Right hindlimb (tissue), 1 donor: ENCODE measurements around the gene AMY2B.
"Not testable (repeated sequence)": the region's sequence is repeated elsewhere in the genome, so short reads cannot be mapped to it uniquely, and the experiment has no call there.

Source experiments
- DNase-seq: peaks from one replicate; pipeline ENCODE4 v3.0.0-alpha.2; 2018

Gene AMY2B

DNA sequence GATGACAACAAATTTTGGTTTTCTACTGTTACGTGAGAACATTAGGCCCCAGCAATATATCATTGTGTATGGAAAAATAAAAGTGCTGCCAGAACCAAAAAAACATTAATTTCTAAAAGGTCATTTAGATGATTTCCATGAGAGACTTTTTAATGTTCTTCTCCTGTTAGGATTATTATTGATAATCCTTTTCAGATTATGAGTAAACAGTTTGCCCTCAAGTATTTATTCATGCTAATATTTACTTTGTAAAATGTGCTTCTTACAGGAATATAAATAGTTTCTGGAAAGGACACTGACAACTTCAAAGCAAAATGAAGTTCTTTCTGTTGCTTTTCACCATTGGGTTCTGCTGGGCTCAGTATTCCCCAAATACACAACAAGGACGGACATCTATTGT, at the start of gene AMY2B:
Gene AMY2B (plus strand): TSS at position 301 of the 400 bp plus-strand sequence. CDS start 14 bp downstream, at position 315.
- not testable (repeated sequence) for DNase-seq

DNA sequence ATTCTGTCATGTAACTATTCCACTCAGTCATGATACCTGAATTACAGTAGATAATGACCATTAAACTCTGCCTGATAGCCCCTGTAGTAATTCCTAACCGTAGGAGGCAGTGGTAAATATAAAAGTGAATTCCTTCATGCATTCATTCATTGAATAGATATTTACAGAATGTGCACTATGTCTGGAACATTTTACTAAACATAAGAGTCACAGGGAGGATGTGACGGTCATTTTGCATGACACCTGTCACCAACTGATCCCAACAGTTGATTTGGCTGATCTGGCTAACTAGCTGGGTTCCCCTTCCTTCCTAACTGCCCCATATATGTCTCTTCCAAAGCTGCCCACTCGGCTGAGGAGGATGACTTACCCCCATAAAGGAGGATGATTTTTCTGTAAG, 48.0 kb upstream of the AMY2B start:
- DNase-seq: no peak

DNA sequence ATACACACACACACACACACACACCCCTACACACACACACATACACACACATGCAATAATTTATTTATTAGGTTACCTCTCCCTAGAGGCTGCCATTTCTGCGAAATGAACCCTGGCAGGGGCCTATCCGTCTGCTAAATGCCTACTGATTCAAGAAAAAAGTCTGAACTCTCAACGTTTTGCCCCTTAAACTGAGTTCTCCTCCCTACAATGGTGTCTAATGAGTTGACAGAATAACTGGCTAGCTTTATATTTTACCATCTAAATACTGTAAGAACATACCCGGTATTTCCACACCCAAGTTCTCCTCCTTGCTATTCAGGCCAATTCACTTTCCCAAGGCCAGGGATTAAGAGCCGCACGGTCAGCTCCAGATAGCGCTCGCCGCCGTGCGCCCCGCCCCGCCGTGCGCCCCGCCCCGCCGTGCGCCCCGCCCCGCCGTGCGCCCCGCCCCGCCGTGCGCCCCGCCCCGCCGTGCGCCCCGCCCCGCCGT, 46.2 kb upstream of the AMY2B start:
- DNase-seq: peak; percentile 27

DNA sequence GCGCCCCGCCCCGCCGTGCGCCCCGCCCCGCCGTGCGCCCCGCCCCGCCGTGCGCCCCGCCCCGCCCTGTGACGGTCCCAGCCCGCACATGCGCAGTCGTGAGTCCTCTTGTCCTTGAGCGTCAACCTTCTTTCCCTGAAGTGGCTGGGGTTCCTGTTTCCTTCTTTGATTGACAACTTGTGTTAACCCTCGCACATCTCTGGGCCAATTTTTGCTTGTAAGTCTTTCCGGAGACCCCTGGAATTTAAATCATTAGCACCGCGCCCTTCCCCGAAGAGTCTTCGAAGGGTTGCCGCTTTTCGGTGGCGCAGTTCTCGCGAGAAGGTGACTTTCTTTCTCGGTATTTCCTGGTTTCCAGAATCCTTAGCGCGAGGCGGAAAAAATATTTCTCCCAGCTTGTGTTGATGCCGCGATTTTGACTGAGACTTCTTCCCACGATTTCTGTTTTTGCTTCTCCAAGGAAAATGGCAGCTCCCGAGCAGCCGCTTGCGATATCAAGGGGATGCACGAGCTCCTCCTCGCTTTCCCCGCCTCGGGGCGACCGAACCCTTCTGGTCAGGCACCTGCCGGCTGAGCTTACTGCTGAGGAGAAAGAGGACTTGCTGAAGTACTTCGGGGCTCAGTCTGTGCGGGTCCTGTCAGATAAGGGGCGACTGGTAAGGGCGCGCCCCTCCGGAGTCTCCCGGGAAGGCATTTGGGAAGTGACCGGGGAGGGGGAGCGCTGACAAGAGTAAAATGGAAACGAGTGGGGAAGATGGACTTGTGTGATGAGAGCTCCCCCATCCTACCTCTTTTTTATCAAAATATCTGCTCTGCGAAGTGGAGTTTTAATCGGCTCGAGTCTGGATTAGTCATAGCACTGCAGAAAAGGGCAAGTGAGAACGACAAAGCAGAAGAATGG, 45.5 kb upstream of the AMY2B start, which contains the start of gene RNPC3:
Gene RNPC3 (plus strand): TSS at position 93 of the 901 bp plus-strand sequence. CDS start 372 bp downstream, at position 465.
- peak; percentile 93 for DNase-seq

DNA sequence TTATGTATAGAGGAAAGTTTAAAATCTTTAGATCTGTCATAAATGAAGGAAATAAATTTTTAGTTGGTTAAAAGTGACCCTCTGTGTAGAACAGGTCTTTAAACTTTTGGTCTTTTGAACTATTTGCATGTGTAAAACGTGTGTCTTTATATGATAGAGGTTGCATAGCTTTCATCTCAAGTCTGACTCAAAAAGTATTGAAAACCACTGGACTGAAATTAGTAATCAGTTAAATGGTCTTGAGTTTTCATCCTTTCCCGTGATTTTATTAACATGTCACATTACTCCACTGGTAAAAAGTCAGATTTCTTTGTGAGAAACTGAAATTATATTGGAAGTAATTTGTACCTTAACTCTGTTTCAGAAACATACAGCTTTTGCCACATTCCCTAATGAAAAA, 44.1 kb upstream of the AMY2B start:
- no peak for DNase-seq

DNA sequence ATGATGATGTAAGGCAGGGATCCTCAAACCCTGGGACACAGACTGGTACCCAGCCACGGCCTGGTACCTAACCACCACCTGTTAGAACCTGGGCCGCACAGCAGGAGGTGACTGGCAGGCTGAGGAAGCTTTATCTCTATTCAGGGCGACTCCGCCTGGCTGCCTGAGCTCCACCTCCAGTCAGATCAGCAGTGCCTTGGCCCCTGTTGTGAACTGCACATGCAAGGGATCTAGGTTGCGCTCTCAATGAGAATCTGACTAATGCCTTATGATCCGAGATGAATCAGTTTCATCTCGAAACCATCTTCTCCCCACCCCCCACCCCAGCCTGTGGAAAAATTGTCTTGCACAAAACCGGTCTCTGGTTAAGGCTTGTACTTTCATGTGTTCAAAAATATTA, 41.6 kb upstream of the AMY2B start:
- no peak for DNase-seq

DNA sequence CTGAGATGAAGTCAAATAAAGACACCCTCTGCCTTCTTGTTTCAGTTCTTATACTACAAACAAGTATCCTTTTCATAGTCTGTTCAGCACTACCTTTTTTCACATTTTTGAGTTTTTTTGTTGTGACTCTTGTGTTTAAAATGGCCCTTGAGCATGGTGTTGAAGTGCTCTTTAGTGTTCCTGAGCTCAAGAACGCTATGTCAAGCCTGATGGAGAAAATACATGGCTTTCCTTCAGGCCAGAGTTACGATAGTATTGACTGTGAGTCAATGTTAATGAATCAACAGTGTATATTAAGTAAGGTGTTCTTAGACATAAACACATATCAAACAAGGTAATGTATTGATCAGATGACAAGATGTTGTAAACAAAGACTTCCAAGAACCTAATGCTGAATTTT, 33.2 kb upstream of the AMY2B start:
- no peak for DNase-seq

DNA sequence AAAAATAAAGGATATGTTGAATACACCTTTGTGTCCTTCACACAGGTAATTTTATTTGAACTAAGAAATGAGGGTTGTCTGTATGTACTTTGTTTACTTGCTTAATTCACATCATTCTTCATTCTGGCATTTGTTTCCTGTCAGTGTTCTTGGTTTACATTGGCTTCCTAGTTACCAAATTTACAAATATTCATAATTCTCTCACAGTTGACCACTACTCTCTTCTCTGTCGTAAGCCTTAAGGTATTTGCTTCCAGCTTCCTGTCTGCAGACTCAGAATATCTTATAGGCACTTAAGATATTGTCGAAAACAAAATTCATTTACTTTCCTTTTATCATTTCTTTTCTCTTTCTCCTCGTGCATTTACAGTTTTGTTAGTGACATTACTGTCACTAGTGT, 30.0 kb upstream of the AMY2B start:
- no peak for DNase-seq

DNA sequence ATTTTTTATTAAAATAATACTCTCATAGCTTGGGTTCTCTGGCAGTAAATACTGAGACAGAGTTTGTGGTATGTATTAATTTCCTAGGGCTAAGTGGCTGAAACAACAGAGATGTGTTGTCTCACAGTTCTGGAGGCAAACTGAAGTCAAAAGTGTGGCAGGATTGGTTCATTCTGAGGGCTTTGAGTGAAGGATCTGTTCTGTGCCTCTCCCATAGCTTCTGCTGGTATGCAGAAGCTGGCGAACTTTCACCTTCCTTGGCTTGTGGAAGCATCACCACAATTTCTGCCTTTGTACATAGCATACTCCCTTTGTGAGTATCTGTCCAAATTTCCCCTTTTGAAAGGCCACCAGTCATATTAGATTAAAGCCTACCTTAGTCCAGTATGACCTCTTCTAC, 24.9 kb upstream of the AMY2B start:
- DNase-seq: no peak

DNA sequence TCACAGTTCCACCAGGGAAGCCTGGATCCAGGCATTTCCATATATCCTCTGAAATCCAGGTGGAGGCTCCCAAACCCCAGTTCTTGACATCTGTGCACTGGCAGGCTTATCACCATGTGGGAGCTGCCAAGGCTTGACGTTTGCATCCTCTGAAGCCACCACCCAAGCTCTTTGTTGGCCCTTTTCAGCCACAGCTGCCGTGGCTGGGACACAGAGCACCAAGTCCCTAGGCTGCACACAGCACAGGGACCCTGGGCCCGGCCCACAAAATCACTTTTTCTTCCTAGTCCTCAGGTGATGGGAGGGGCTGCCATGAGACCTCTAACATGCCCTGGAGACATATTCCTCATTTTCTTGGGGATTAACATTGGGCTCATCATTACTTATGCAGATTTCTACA, 23.5 kb upstream of the AMY2B start:
- DNase-seq: no peak

DNA sequence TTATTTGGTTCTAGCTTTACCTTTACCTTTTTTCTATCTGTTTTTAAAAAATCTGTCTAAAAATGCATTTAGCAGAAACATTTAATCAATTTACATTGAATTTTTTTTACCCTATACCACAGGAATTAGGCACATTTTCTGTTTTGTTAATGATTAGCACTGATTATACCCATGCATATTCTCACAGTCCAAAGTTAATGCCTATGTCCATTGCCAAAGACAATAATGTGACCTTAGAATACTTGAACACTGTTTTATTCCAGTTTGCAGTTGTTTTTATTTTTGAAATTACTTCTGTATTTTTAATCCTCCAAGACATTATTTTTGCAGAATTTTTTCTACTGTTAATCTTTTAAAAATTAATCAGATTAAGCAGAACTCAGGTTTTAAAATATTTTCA, 11.0 kb upstream of the AMY2B start:
- DNase-seq: no peak

DNA sequence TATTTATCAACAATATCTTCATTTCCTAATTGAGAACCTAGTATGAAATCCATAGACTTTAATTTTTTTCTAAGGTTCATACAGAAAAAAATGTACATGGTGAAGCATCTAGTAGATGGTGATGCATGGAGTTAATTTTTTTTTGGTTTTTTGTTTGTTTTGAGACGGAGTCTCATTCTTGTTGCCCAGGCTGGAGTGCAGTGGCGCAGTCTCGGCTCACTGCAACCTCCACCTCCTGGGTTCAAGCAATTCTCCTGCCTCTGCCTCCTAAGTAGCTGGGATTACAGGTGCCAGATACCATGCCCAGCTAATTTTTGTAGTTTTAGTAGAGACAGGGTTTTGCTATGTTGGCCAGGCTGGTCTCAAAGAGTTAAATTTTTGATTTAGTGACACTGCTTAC, 10.3 kb upstream of the AMY2B start:
- not testable (repeated sequence) for DNase-seq

DNA sequence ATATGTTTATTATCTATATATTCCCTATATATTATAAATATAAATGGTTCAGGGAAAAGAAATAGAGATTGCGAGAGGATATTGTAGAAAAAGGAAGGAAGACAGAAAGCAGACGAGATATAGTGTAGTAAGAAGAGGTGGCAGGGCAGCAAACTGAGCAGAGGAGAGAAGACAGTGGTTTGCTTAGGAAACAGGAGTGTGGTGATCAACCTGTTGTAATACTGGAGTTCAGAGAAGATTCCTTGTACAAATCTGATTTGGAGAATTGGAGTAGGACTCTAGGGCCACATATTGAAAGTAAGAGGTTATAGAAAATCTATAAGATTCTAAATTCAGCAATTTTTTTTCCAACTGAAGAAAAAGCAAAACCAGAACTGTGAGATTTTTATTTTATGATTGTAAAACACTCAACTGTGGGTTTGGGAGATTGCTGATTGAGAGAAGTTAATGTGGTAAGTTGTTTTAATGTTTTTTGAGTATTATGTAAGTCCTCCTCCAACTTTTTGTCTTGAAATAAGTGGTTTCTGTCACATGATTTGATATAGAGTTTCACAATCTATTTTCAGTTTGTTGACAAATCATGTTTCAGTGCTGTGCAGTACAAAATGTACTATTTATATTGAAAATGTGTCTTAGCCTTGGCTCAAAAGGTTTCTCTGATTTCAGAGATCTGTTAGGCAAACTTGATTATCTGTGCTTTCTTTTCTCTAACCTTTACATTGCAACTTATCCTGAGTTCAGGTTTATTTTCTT, 9.6 kb upstream of the AMY2B start:
- no peak for DNase-seq

DNA sequence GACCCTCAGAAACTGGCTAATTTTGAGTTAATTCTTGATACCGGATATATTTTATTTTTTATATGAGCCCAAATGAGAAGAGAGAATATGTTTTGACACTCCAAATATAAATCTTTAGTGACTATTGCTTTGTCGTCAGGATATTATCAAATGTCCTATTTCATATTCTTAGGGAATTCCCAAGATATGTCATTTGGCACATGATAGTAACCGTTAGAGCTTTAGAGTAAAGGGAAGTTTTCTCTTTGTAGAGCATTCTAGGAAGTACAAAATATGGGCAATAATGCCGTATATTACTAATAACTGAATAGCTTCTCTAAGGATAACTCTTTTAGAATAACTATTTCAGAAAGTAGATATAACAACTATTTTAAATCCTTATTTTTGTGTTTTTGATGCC, 8.3 kb upstream of the AMY2B start:
- no peak for DNase-seq

DNA sequence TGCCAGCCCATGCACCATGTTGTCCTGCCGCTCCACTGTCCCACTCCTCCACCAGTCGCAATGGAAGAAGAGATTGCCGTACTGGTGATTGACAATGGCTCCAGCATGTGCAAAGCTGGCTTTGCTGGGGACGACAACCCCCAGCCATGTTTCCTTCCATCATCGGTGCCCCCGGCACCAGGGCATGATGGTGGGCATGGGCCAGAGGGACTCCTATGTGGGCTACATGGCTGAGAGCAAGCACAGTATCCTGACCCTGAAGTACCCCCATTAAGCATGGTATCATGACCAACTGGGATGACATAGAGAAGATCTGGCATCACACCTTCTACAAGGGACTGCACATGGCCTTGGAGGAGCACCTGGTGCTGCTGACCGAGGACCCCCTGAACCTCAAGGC, 1.9 kb upstream of the AMY2B start:
- no peak for DNase-seq

DNA sequence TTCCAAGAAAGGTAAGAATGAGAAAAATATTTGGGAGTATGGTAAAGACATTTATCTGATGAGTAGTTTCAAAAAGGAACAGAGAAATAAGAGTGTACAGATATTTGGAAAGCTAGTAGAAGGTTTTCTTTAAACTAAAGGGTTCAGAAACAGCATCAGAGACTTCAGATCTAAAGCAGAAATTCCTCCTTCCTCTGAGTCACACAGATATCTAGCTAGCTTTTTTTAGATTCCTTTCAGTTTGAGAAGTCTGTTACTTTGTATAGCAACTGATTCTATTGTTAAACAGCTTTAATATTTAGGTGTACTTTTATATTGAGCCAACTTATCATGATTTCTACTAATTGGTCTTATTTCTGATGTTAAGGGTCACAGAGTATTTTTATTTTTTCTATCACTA, 4.7 kb downstream of the AMY2B start:
- DNase-seq: no peak

DNA sequence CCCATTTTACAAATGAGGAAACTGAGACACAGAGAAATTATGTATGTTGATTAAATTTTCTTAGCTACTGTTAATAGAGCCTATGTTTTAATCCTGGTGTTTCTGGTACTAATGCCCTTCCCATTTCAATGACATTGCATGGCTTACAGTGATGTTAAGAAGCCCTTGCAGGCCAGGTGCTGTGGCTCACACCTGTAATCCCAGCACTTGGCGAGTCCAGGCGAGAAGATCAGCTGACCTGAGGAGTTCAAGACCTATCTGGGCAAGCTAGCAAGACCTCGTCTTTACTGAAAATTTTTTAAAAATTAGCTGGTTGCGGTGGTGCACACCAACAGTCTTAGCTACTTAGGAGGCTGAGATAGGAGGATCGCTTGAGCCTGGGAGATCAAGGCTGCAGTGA, 5.4 kb downstream of the AMY2B start:
- DNase-seq: not testable (repeated sequence)

DNA sequence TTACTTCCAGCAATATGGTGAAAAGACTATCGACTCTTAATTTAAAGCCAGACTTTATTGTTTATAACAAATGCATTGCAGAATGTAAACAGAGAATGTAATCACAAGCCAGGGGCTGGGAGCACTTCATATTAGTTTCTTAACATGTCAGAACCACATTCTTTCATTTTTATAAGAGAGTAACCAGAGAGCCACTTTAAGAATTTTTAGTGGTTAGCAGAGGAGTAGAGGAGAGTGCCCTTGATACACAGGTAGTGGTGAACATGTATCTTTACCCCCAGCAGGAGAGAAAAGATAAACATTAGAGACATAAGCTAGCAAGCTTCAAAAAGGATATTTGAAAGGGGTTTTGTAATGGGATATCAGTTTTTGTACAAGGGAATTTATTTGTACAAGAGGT, 11.1 kb downstream of the AMY2B start:
- DNase-seq: no peak

DNA sequence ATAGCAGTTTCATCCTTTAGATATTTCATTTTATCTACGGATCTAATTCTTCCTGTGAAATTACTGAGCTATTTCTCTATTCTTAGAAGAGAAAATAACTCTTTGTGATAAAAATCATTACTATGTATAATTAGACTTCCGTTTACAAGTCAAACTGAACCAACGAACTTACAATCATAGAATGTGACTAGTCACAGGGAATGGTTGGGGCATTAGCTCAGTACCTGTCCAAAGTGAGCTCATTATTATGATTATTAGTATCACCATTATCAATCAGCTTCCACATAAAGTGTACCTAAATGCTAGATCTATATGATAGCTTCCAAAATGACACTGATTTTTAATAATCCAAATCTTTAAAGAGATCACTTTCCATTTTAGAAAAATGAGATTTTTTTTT, 12.5 kb downstream of the AMY2B start:
- no peak for DNase-seq

DNA sequence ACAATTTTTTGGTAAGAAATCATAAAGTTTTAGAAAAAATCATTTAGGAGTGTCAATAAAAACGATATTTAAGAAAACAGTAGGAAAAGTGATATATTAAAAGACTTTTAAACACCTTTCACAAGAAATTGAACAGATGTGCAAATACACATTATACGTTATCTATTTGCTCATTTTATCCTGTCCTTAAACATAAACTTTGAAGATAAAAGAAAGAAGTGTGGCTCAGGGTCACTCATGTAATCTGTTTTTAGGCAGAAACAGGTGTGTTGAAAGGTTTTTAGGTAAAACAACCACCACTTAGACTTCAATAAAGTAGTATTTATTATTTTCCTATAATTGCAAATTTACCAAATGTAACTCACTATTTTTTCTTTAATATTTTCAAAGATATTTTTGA, 13.1 kb downstream of the AMY2B start:
- DNase-seq: no peak

DNA sequence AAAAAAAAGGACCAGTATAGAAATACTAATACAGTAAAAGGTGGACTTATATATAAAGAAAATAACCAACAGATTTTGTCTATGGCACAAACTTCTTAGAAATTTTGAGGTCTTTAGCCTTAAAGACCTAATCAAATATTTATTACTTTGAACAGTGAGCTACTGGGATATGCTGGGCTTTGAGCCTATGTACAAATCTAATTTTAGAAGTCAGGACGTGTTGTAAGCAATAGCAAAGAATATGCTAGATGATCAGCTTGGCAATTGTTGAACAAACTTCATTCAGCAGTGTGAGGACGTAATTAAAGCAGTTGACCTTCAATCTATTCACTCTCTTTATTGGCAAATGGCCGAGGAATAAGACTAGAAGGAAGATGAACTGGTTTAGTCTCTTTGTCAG, 31.4 kb downstream of the AMY2B start:
- DNase-seq: not testable (repeated sequence)

DNA sequence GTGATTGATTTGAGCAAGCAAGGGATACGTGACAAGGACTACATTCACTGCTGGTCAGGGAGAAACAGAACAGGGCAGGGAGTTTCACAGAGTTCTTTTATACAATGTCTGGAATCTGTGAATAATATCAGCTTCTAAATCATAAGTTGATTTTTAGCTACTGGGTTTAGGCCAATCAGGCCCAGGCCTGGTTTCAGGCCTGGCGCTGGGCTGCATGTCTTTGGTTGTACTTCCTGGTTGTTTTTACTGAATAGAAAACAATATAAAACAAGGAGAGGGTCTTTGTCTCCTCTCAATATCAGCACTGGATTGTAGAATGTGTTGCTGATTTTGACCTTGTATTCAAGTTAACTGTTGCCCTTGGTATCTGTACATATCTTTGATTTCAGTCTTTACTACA, 45.0 kb downstream of the AMY2B start:
- no peak for DNase-seq

DNA sequence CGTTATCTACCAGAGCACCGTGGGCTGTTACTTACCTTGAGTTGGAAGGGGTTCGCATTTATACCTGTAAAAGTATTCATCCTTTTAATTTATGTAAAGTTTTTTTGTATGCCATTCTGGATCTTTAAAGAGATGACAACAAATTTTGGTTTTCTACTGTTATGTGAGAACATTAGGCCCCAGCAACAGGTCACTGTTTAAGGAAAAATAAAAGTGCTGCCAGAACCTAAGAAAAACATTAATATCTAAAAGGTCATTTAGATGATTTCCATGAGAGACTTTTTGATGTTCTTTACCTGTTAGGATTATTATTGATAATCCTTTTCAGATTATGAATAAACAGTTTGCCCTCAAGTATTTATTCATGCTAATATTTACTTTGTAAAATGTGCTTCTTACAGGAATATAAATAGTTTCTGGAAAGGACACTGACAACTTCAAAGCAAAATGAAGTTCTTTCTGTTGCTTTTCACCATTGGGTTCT, 45.6 kb downstream of the AMY2B start, which contains the start of gene AMY2A:
Gene AMY2A (plus strand): TSS at position 434 of the 484 bp plus-strand sequence. CDS start 14 bp downstream, at position 448.
- not testable (repeated sequence) for DNase-seq

DNA sequence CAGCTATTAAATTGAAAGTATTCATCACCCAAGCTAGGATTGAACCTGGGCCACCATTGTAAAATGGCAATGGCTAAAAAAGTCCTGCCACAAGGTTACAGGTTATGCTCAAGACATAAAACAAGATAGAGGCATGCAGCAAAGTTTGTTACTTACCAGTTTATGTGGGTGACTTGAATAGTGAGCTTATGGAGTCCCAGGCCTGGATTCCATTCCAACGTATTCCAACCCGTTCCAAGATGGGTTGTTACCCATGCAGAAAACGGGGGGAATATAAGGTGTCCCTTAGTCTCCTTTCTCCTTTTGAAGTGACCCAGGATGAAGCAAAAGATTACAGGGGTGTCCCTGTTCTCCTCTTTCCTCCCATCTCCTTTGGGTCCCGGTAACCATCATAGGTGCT, 56.0 kb downstream of the AMY2B start:
- DNase-seq: not testable (repeated sequence)
